ENCODE results near the gene TXNDC11. TPM values are rescaled to one million over a fixed set of nuclear protein-coding genes. Genes with fewer than 3 reads are reported as not detected.

The TXNDC11 gene
- polyA plus RNA-seq, 4 donors: 47.6 to 73.4 (median 49.7) TPM

DNA sequence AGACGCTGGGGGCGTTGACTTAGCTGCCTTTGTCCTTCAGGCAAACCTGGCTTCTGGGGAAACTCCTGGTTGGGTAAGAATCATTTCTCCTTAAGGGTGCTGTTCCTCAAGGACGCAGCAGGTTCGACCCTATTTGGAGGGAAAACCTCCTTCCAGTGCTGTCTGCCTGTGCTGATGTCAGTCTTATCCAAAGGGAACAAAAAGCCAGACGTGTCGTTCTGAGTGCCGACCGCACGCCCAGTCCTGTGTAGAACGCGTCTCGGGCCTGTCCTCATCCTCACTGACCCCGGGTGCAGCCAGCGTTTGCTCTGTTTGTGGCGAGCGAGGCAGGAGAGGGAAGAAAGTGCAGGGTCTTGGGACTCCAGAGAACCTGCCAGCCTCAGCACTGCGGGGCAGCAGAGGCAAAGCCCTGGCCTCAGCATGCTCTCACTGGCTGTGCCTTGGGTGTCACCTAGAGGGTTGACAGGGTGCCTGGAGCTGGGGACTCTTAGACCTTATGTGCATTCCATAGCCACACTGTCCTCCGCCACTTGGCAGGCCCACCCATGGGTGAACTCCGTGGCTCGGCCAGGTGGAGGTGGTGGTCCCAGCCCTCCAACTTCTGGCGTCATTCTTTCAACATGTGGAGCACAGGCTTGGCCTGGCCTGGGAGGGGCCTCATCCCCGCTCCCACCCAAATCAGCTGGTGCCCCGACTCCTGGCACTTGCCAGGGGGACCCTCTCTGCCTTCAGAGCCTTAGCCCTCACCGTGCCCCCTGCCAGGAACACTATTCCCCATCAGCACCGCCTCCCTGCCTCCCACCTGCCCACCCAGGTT, 68.4 kb downstream of the TXNDC11 start:
- Histone ChIP-seq H3K4me3 (ENCODE audit: low read depth in 1 of 3, low read length in 3 of 3) (no peak overlapping the region), H3K9me3 (ENCODE audit: control insufficient read depth in 2 of 2, insufficient read depth in 1 of 2, low read depth in 1 of 2, low read length in 1 of 2) (no peaks in the 10 kb centered on the region), H3K27me3 (ENCODE audit: control insufficient read depth in 3 of 3, insufficient read depth in 3 of 3, low read length in 3 of 3) (no peaks in the 10 kb centered on the region), H3K27ac (ENCODE audit: low read depth in 1 of 3, low read length in 2 of 3) (peak overlapping the region in 2 of 3 donors; percentile 60 to 69), H3K36me3 (ENCODE audit: control insufficient read depth in 3 of 3, insufficient read depth in 2 of 3, low read depth in 1 of 3, low read length in 3 of 3) (peaks cover 2 to 60% (median 17%) of the 10 kb centered on the region in 3 donors), H3K4me1 (ENCODE audit: control insufficient read depth in 3 of 3, insufficient read depth in 2 of 3, low read depth in 1 of 3, low read length in 2 of 3) (peaks cover 12 to 17% (median 13%) of the 10 kb centered on the region in 3 donors)
- WGBS, 3 donors: 82 to 87% (median 86%) methylated on average over 25 of the region's 25 CpGs
- no peak for DNase-seq
- no peak for FAIRE-seq

DNA sequence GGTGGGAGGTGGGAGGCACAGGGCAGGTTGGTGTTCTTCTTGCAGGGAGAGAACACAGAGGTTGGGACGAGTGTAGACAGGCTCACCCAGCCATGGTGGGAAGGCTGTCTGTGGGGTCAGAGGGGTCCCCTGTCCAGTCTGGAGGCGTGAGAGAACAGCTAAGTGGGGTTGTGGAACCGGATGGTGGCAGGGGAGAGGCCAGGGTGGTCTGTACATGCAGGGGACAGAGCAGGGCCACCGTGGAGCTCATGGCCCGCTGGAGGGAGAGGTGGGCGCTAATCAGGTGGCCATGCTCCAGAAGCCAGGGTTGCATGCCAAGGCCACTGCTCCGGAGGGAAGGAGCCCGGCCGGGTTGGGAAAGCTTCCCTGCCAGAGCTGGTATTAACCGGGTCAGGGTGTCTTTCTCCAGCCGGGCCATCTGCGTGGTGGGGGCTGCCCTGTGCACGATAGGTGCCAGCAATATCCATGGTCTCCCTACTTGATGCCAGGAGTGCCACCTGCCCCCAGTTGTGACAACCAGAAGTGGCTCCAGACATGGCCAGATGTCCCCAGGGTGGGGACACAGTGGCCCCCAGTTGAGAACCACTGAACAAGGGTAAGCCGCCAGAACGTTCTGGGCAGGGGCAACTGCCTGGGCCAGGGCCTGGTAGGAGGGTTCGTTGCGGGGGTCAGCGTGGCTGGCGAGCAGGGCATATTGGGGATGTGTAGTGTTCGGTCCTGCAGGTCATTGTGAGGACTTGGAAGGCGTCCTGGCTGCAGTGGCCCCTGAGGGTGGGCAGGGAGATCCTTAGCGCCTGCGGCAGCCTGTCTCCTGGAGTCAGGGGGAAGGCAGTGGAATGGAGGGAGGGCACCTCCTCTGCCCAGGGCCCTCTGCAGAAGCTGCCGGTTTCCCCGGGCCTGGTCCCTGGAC, 69.3 kb downstream of the TXNDC11 start:
- H3K27me3 ChIP-seq (ENCODE audit: control insufficient read depth in 3 of 3, insufficient read depth in 3 of 3, low read length in 3 of 3): peaks cover 0 to 2% (median 0%) of the 10 kb centered on the region in 3 donors
- 78 to 86% (median 84%) methylated on average over 24 to 25 of the region's 25 CpGs for WGBS, 3 donors
- H3K4me1 ChIP-seq (ENCODE audit: control insufficient read depth in 3 of 3, insufficient read depth in 2 of 3, low read depth in 1 of 3, low read length in 2 of 3): peaks cover 9 to 17% (median 13%) of the 10 kb centered on the region in 3 donors
- H3K4me3 ChIP-seq (ENCODE audit: low read depth in 1 of 3, low read length in 3 of 3): no peak overlapping the region
- peaks cover 0 to 52% (median 15%) of the 10 kb centered on the region in 3 donors for H3K36me3 ChIP-seq (ENCODE audit: control insufficient read depth in 3 of 3, insufficient read depth in 2 of 3, low read depth in 1 of 3, low read length in 3 of 3)
- no peak for DNase-seq
- FAIRE-seq: no peak
- H3K27ac ChIP-seq (ENCODE audit: low read depth in 1 of 3, low read length in 2 of 3): no peak overlapping the region
- no peaks in the 10 kb centered on the region for H3K9me3 ChIP-seq (ENCODE audit: control insufficient read depth in 2 of 2, insufficient read depth in 1 of 2, low read depth in 1 of 2, low read length in 1 of 2)

DNA sequence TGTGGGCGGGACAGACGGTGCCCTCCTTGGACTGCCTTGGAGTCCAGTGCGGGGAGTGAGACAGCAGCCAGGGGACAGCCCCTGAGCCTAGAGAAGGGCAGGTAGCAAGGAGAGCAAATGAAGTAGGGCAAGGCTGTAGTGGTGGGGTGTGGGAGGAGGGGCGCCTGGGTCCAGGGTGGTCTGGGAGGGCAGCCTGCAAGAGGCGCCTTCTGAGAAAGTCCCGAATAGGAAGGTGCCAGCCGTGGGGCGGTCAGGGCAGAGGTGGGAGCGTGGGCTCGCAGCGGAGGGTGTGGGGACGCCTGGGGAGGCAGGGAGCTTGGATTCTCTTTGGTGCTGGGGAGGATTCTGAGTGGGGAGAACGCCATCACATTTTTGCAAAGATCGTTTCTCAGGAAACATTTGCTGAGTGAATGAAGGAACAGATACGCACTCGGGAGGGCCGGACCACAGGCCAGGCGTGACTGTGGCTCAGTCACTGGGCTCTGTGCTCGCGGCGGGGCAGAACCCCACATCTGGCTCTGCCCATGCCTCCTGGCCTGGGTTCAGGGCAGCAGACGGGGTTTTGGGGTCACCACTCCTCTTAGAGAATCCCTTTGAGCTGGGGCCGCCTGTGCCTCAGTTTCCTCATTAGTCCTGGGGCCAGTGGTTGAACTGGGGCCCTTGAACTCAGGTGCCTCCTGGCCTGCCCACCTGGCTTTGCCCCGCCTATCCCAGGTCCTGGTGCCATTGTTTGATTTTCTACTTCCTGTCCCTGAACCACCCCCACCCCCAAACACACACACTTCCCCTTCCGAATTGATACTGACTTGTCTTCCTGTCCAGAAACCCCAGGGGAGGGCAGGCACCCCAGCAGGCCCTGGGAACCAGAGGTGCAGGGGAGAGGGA, 70.2 kb downstream of the TXNDC11 start:
- no peak for FAIRE-seq
- no peak overlapping the region for H3K4me3 ChIP-seq (ENCODE audit: low read depth in 1 of 3, low read length in 3 of 3)

DNA sequence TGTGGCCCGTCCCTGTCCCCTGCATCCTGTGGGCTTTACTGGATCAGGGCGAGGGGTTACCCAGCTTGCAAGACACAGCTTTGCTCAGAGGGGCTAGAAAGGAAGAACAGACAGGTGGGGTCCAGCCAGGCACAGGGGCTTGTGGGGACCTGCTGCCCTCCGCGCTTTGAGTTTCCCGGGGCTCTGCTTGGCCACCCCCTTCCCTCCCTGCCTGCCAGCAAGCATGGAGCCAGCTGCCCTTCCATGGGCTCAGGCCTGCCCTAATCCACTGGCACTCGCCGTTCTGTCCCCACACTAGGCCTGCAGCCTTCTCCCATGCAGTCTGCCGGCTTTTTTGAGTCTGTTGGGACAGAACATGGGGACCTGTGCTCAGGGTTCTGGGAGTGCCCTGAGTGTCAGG, 71.0 kb downstream of the TXNDC11 start:
- H3K9me3 ChIP-seq (ENCODE audit: control insufficient read depth in 2 of 2, insufficient read depth in 1 of 2, low read depth in 1 of 2, low read length in 1 of 2): no peaks in the 10 kb centered on the region
- DNase-seq (no peak), FAIRE-seq (no peak)
- no peak overlapping the region for H3K4me3 ChIP-seq (ENCODE audit: low read depth in 1 of 3, low read length in 3 of 3)
- H3K36me3 ChIP-seq (ENCODE audit: control insufficient read depth in 3 of 3, insufficient read depth in 2 of 3, low read depth in 1 of 3, low read length in 3 of 3): peaks cover 0 to 36% (median 4%) of the 10 kb centered on the region in 3 donors
- H3K4me1 ChIP-seq (ENCODE audit: control insufficient read depth in 3 of 3, insufficient read depth in 2 of 3, low read depth in 1 of 3, low read length in 2 of 3): peaks cover 5 to 23% (median 11%) of the 10 kb centered on the region in 3 donors
- 90 to 93% (median 90%) methylated on average over 8 of the region's 8 CpGs for WGBS, 3 donors
- H3K27ac ChIP-seq (ENCODE audit: low read depth in 1 of 3, low read length in 2 of 3): no peak overlapping the region
- H3K27me3 ChIP-seq (ENCODE audit: control insufficient read depth in 3 of 3, insufficient read depth in 3 of 3, low read length in 3 of 3): peaks cover 0 to 9% (median 0%) of the 10 kb centered on the region in 3 donors

More for the DNA sequence above, 70.2 kb downstream of the TXNDC11 start:
- Histone ChIP-seq H3K36me3 (ENCODE audit: control insufficient read depth in 3 of 3, insufficient read depth in 2 of 3, low read depth in 1 of 3, low read length in 3 of 3) (peaks cover 0 to 43% (median 6%) of the 10 kb centered on the region in 3 donors), H3K9me3 (ENCODE audit: control insufficient read depth in 2 of 2, insufficient read depth in 1 of 2, low read depth in 1 of 2, low read length in 1 of 2) (no peaks in the 10 kb centered on the region), H3K4me1 (ENCODE audit: control insufficient read depth in 3 of 3, insufficient read depth in 2 of 3, low read depth in 1 of 3, low read length in 2 of 3) (peaks cover 5 to 23% (median 11%) of the 10 kb centered on the region in 3 donors), H3K27ac (ENCODE audit: low read depth in 1 of 3, low read length in 2 of 3) (peak overlapping the region in 1 of 3 donors; percentile 39), H3K27me3 (ENCODE audit: control insufficient read depth in 3 of 3, insufficient read depth in 3 of 3, low read length in 3 of 3) (peaks cover 0 to 5% (median 0%) of the 10 kb centered on the region in 3 donors)
- DNase-seq: no peak
- 78 to 86% (median 80%) methylated on average over 24 to 25 of the region's 25 CpGs for WGBS, 3 donors

DNA sequence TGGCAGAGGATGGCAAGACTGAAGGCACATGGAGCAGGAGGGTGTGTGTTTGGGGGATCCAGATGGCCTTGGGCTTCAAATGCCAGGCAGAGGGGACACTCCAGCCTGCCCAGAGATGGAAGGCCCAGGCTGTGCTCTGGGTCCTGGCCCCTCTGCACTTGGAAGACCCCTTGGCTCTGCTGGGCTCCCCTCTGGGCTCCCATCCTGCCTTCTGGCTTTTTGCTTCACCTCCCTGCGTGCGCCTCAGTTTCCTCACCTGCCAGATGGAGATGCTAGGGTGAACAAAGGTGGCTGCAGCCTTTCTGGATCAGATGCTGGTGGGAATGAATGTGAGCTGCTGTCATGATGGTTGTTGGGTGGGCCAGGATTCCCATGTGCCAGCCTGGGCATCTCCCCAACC, 71.4 kb downstream of the TXNDC11 start:
- no peak for DNase-seq
- Histone ChIP-seq H3K4me1 (ENCODE audit: control insufficient read depth in 3 of 3, insufficient read depth in 2 of 3, low read depth in 1 of 3, low read length in 2 of 3) (peaks cover 5 to 23% (median 11%) of the 10 kb centered on the region in 3 donors), H3K9me3 (ENCODE audit: control insufficient read depth in 2 of 2, insufficient read depth in 1 of 2, low read depth in 1 of 2, low read length in 1 of 2) (no peaks in the 10 kb centered on the region), H3K4me3 (ENCODE audit: low read depth in 1 of 3, low read length in 3 of 3) (no peak overlapping the region), H3K27ac (ENCODE audit: low read depth in 1 of 3, low read length in 2 of 3) (no peak overlapping the region), H3K36me3 (ENCODE audit: control insufficient read depth in 3 of 3, insufficient read depth in 2 of 3, low read depth in 1 of 3, low read length in 3 of 3) (peaks cover 0 to 32% (median under 1%) of the 10 kb centered on the region in 3 donors), H3K27me3 (ENCODE audit: control insufficient read depth in 3 of 3, insufficient read depth in 3 of 3, low read length in 3 of 3) (peaks cover 0 to 9% (median 0%) of the 10 kb centered on the region in 3 donors)
- 96 to 100% (median 100%) methylated on average over 2 of the region's 2 CpGs for WGBS, 3 donors
- FAIRE-seq: no peak

DNA sequence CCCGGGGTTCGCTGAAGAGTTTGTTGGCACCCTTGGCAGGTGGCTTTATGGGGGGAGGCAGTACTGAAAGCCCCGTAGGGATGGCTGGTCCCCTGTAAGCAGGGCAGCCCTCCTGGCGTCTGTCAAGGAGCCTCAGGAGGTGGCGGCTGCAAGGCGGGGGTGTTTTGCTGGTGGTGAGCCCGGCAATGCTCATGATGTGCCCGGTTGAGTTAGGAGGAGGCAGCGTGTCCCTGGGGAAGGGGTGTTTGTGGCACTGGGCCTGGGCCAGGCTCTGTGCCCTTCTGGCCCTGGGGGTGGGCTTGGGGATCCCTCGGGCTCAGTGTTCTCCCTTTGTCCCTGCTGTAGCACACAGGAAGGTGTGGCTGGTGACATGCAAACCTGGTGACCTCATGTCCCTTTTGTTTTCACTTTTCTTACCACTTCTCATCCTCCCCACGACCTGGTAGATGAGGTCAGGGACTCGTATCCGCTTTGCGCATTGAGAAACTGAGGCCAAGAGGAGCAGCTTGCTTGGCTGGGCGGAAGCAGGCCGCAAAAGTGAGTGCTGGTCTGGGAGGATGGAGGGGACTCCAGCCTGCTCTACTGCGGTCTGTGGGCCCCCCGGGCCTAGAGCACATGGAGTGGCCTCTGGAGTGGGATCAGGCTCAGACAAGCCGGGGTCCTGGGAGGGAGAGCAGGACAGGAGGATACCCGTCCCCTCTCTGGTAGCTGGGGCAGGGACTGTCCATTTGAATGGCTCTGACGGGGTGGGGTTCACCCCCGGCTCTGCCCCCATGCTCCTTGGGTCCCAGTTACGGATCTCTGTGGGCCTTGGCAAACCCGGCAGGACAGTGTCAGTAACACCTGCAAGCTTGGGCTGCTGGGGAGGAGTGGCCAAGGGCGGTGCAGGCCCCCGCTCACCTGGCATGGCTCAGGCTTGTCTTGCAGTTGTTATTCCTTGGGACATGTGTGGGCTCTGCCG, 72.2 kb downstream of the TXNDC11 start:
- Histone ChIP-seq H3K36me3 (ENCODE audit: control insufficient read depth in 3 of 3, insufficient read depth in 2 of 3, low read depth in 1 of 3, low read length in 3 of 3) (peaks cover 0 to 24% (median 0%) of the 10 kb centered on the region in 3 donors), H3K27ac (ENCODE audit: low read depth in 1 of 3, low read length in 2 of 3) (peak overlapping the region in 1 of 3 donors; percentile 51), H3K4me1 (ENCODE audit: control insufficient read depth in 3 of 3, insufficient read depth in 2 of 3, low read depth in 1 of 3, low read length in 2 of 3) (peaks cover 5 to 17% (median 11%) of the 10 kb centered on the region in 3 donors), H3K9me3 (ENCODE audit: control insufficient read depth in 2 of 2, insufficient read depth in 1 of 2, low read depth in 1 of 2, low read length in 1 of 2) (no peaks in the 10 kb centered on the region), H3K27me3 (ENCODE audit: control insufficient read depth in 3 of 3, insufficient read depth in 3 of 3, low read length in 3 of 3) (peaks cover 0 to 9% (median 0%) of the 10 kb centered on the region in 3 donors), H3K4me3 (ENCODE audit: low read depth in 1 of 3, low read length in 3 of 3) (peak overlapping the region in 1 of 3 donors; percentile 83)
- DNase-seq (no peak), FAIRE-seq (no peak)
- 46 to 53% (median 50%) methylated on average over 27 of the region's 27 CpGs for WGBS, 3 donors
